ENCODE data around the gene HOXB1.

Gene HOXB1

DNA sequence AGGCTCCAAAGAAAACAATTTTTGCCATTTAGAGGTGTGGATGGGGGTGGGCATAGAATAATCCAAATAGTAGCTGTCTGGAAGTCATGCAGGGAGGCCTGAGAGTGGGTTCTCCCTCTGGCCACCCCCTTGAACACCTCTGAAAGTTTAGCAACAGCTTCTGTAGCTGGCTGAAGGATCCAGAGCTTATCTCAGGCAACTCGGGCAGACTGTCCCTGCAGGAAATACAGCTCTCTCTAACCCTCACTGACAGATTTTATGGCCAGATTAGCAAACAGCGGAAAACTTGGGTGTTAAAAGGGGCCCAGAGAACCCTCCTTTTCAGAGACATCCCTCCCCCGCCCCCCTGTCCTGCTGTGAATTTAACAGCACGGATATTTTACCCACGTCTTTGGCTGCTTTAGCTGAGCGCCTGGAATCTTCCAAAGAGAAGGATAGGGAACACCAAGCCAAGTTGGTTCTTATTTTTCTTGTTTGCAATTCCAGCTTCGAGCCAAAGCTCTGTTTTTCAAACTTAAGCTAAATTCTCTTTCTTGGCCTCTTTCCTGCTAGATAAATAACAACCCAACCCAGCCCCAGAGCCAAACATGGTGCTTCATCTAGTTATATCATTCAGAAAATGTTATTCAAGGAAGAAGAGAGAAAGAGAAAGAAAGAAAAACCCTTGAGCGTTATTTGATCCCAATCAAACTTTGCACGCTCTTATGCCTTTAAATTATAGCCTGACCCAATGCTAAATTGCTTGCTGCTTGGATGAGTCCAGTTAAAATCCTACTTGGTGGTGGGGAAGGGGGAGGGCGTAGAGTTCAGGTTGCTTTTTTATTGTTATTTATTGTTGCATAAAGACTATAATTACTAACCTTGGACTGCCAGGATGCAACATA is 16.4 kb upstream of the HOXB1 start:
- Histone ChIP-seq H4K20me1 (ENCODE audit: insufficient read depth, low read length) (no peaks in the 10 kb centered on the region), H3K79me2 (ENCODE audit: insufficient read depth, low read length) (no peaks in the 10 kb centered on the region), H3F3A (ENCODE audit: insufficient read depth, low read length) (no peaks in the 10 kb centered on the region), H2AFZ (ENCODE audit: low read length) (no peak overlapping the region), H3K9ac (ENCODE audit: low read length) (no peak overlapping the region), H3K36me3 (ENCODE audit: insufficient read depth, low read length) (no peaks in the 10 kb centered on the region), H3K4me1 (ENCODE audit: insufficient read depth, low read length, severe bottlenecking) (no peaks in the 10 kb centered on the region), H3K4me3 (ENCODE audit: low read depth, low read length, poor library complexity, severe bottlenecking) (no peak overlapping the region), H3K27me3 (ENCODE audit: insufficient read depth, low read length) (no peaks in the 10 kb centered on the region), H3K27ac (ENCODE audit: low read depth, low read length, poor library complexity, severe bottlenecking) (no peak overlapping the region), H3K4me2 (ENCODE audit: low read length) (no peak overlapping the region), H3K9me2 (ENCODE audit: low read depth, low read length) (no peaks in the 10 kb centered on the region), H3K9me3 (ENCODE audit: low read length) (no peaks in the 10 kb centered on the region)
- TF ChIP-seq CTCF (IDR thresholded peaks at IDR 0.05; ENCODE audit: low read length) = no peak
- no peak for TF ChIP-seq EZH2 (IDR thresholded peaks at IDR 0.05; ENCODE audit: borderline replicate concordance, low read length)

DNA sequence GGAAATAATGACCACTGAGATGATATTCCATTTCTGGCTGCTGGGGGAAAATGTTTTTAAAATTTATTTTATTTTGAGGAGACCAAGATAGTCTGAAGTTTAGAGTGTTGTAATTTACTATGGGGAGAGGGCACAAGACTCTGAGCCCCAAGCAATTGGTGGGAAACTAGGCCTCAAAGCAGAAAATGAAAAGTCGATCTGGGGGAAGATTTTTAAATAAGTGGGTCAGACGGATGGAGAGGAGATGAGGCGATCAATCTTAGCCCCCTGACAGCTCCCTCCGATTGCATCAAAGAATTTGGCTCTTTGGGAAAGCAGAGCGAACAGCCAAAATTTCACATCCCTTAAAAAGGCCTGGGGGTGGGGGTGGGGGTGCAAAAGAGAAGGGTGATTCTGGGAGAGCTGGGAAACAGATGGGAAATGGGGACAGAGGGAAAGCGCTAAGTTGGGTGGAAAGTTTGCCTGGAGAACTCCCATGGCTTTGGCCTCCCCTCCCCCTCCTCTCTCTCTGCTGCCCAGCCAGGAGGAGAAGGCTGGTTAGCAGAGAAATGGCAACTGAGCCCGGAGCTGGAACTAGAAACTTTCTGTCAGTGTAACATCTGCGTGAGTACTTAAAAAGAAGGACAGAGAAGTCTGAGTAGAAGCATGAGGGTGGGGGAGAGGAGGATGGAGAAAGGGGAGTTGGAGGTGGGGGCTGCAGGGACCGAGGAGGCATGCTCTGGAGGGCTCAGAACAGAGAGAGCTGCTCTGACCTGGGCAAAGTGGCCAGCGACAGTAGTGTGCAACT is 15.5 kb upstream of the HOXB1 start:
- H3K27me3 ChIP-seq (ENCODE audit: insufficient read depth, low read length) = no peaks in the 10 kb centered on the region

DNA sequence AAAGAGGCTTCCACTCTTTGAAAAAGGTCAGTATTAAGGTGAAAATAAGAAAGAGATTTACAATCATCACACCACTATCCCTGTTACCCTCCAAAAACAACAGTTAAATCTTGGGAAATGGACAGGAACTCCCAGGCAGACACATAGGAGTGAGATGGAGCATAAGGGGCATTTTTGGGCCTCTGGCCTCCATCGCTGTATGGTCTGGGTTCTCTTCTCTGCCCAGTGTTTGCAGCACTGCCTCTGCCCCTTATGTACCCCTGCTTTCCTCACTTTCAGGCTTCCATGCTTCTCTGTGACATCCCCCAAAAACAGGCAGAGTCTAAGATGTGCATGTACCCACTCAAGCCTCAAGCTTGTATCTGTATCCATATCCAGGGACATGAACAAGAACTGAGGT is 14.7 kb upstream of the HOXB1 start:
- no peaks in the 10 kb centered on the region for H3K36me3 ChIP-seq (ENCODE audit: insufficient read depth, low read length)
- no peaks in the 10 kb centered on the region for H3K79me2 ChIP-seq (ENCODE audit: insufficient read depth, low read length)
- H3K9me3 ChIP-seq (ENCODE audit: low read length) = no peaks in the 10 kb centered on the region
- no peak overlapping the region for H3K4me3 ChIP-seq (ENCODE audit: low read depth, low read length, poor library complexity, severe bottlenecking)
- H3K4me2 ChIP-seq (ENCODE audit: low read length) = no peak overlapping the region
- TF ChIP-seq EZH2 (IDR thresholded peaks at IDR 0.05; ENCODE audit: borderline replicate concordance, low read length) (no peak), CTCF (IDR thresholded peaks at IDR 0.05; ENCODE audit: low read length) (no peak)
- H4K20me1 ChIP-seq (ENCODE audit: insufficient read depth, low read length) = no peaks in the 10 kb centered on the region
- no peak overlapping the region for H3K9ac ChIP-seq (ENCODE audit: low read length)
- no peaks in the 10 kb centered on the region for H3K9me2 ChIP-seq (ENCODE audit: low read depth, low read length)
- no peaks in the 10 kb centered on the region for H3K27me3 ChIP-seq (ENCODE audit: insufficient read depth, low read length)
- H3K27ac ChIP-seq (ENCODE audit: low read depth, low read length, poor library complexity, severe bottlenecking) = no peak overlapping the region
- no peaks in the 10 kb centered on the region for H3F3A ChIP-seq (ENCODE audit: insufficient read depth, low read length)
- H2AFZ ChIP-seq (ENCODE audit: low read length) = no peak overlapping the region
- no peaks in the 10 kb centered on the region for H3K4me1 ChIP-seq (ENCODE audit: insufficient read depth, low read length, severe bottlenecking)

More for the DNA sequence above, 15.5 kb upstream of the HOXB1 start:
- no peaks in the 10 kb centered on the region for H3K36me3 ChIP-seq (ENCODE audit: insufficient read depth, low read length)
- H3K27ac ChIP-seq (ENCODE audit: low read depth, low read length, poor library complexity, severe bottlenecking) = no peak overlapping the region
- no peaks in the 10 kb centered on the region for H3K79me2 ChIP-seq (ENCODE audit: insufficient read depth, low read length)
- TF ChIP-seq EZH2 (IDR thresholded peaks at IDR 0.05; ENCODE audit: borderline replicate concordance, low read length) (no peak), CTCF (IDR thresholded peaks at IDR 0.05; ENCODE audit: low read length) (no peak)
- no peak overlapping the region for H3K9ac ChIP-seq (ENCODE audit: low read length)
- no peaks in the 10 kb centered on the region for H3K9me3 ChIP-seq (ENCODE audit: low read length)
- no peaks in the 10 kb centered on the region for H3K9me2 ChIP-seq (ENCODE audit: low read depth, low read length)
- H3K4me2 ChIP-seq (ENCODE audit: low read length) = no peak overlapping the region
- H2AFZ ChIP-seq (ENCODE audit: low read length) = no peak overlapping the region
- no peak overlapping the region for H3K4me3 ChIP-seq (ENCODE audit: low read depth, low read length, poor library complexity, severe bottlenecking)
- no peaks in the 10 kb centered on the region for H4K20me1 ChIP-seq (ENCODE audit: insufficient read depth, low read length)
- no peaks in the 10 kb centered on the region for H3F3A ChIP-seq (ENCODE audit: insufficient read depth, low read length)
- H3K4me1 ChIP-seq (ENCODE audit: insufficient read depth, low read length, severe bottlenecking) = no peaks in the 10 kb centered on the region
